IMR-90 (cell line): ENCODE measurements around the gene SGO2.

Experiments
- CEBPB ChIP-seq: IDR thresholded peaks from 2 replicates; pipeline ENCODE4 v1.6.1; 2012; ENCODE audit warnings: low read depth, low read length, improper control_type of control experiment
- CHD1 ChIP-seq: IDR thresholded peaks from 2 replicates; pipeline ENCODE4 v1.6.1; 2012; ENCODE audit warnings: low read depth, low read length, improper control_type of control experiment
- CTCF ChIP-seq: conservative IDR thresholded peaks from 2 replicates; pipeline ENCODE4 v1.5.1; 2012; ENCODE audit warnings: mild to moderate bottlenecking, low read depth, low read length, improper control_type of control experiment
- FOS ChIP-seq: fragments of 150-350 bp; IDR thresholded peaks from 2 replicates; pipeline ENCODE4 v1.6.1; 2016; ENCODE audit warnings: low read depth, low read length
- MAFK ChIP-seq: IDR thresholded peaks from 2 replicates; pipeline ENCODE4 v1.6.1; 2012; ENCODE audit warnings: low read depth, low read length, improper control_type of control experiment
- MAZ ChIP-seq: IDR thresholded peaks from 2 replicates; pipeline ENCODE4 v1.6.1; 2012; ENCODE audit warnings: low read depth, mild to moderate bottlenecking, low read length, improper control_type of control experiment, moderate library complexity, borderline replicate concordance
- MXI1 ChIP-seq: IDR thresholded peaks from 2 replicates; pipeline ENCODE4 v1.6.1; 2012; ENCODE audit warnings: low read depth, mild to moderate bottlenecking, low read length, moderate library complexity, borderline replicate concordance
- NFE2L2 ChIP-seq: fragments of 150-350 bp; IDR thresholded peaks from 2 replicates; pipeline ENCODE4 v1.6.1; 2016; ENCODE audit warnings: low read depth, mild to moderate bottlenecking, low read length
- POLR2A ChIP-seq: IDR thresholded peaks from 2 replicates; pipeline ENCODE4 v1.6.1; 2012; ENCODE audit warnings: mild to moderate bottlenecking, low read depth, low read length
- RCOR1 ChIP-seq: IDR thresholded peaks from 2 replicates; pipeline ENCODE4 v1.6.1; 2012; ENCODE audit warnings: mild to moderate bottlenecking, low read length, improper control_type of control experiment; ENCODE audit not compliant: insufficient replicate concordance
- RFX5 ChIP-seq: IDR thresholded peaks from 2 replicates; pipeline ENCODE4 v1.8.0; 2012; ENCODE audit warnings: low read depth, mild to moderate bottlenecking, low read length, moderate library complexity
- SMC3 ChIP-seq: fragments of 150-350 bp; IDR thresholded peaks from 2 replicates; pipeline ENCODE4 v1.6.1; 2016; ENCODE audit warnings: low read depth, mild to moderate bottlenecking, antibody characterized with exemption, low read length, moderate library complexity
- TF ChIP-seq, protein P1 (sequence below): fragments of 150-350 bp; IDR thresholded peaks from 2 replicates; pipeline ENCODE4 v1.6.1; 2017; ENCODE audit warnings: mild to moderate bottlenecking, antibody characterized with exemption, low read length, low read depth

- no peak for TF ChIP-seq CTCF
- TF ChIP-seq, protein P1, sequence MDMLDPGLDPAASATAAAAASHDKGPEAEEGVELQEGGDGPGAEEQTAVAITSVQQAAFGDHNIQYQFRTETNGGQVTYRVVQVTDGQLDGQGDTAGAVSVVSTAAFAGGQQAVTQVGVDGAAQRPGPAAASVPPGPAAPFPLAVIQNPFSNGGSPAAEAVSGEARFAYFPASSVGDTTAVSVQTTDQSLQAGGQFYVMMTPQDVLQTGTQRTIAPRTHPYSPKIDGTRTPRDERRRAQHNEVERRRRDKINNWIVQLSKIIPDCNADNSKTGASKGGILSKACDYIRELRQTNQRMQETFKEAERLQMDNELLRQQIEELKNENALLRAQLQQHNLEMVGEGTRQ = no peak
- TF ChIP-seq CEBPB = no peak
- no peak for TF ChIP-seq POLR2A
- no peak for TF ChIP-seq MXI1
- TF ChIP-seq MAFK = no peak
- no peak for TF ChIP-seq RCOR1
- no peak for TF ChIP-seq MAZ
- TF ChIP-seq CHD1 = no peak
- TF ChIP-seq SMC3 = no peak
- TF ChIP-seq RFX5 = no peak
- TF ChIP-seq FOS = no peak
- TF ChIP-seq NFE2L2 = no peak
Observed at GRCh38 chr2:200523604-200524003, 2.4 kb upstream of the SGO2 start.
